NOMO-1 treated with dmso at 0.1 percent for 144 hours (cell line): ENCODE results near the gene GDF2.

Experiments used
- DNase-seq: peaks from one replicate; lab custom pipeline; 2025; ENCODE audit not compliant: unreplicated experiment; lab: John Stamatoyannopoulos, UW

The GDF2 gene

GRCh38 chr10:47322300-47323061, at the start of gene GDF2:
Gene GDF2 (plus strand): TSS chr10:47322454. CDS start chr10:47322669, 215 bp downstream.
- no peak for DNase-seq

GRCh38 chr10:47276071-47276470, 46.2 kb upstream of the GDF2 start:
- DNase-seq: no peak

- DNase-seq: no peak
These were observed 45.5 kb upstream of the GDF2 start for GRCh38 chr10:47276576-47277351.

GRCh38 chr10:47277352-47278151, 44.7 kb upstream of the GDF2 start:
- no peak for DNase-seq

GRCh38 chr10:47278152-47278473, 44.1 kb upstream of the GDF2 start:
- DNase-seq: no peak

GRCh38 chr10:47278720-47279119, 43.5 kb upstream of the GDF2 start:
- DNase-seq: no peak

- DNase-seq: no peak
These were observed 43.0 kb upstream of the GDF2 start for GRCh38 chr10:47279276-47279675.

- no peak for DNase-seq
These were observed 40.1 kb upstream of the GDF2 start for GRCh38 chr10:47282005-47282656.

GRCh38 chr10:47282657-47283018, 39.6 kb upstream of the GDF2 start:
- DNase-seq: no peak

GRCh38 chr10:47283101-47283630, 39.1 kb upstream of the GDF2 start:
- DNase-seq: no peak

GRCh38 chr10:47283848-47284247, 38.4 kb upstream of the GDF2 start:
- no peak for DNase-seq

GRCh38 chr10:47285381-47286115, 36.7 kb upstream of the GDF2 start:
- DNase-seq: no peak

- no peak for DNase-seq
These were observed 36.1 kb upstream of the GDF2 start for GRCh38 chr10:47286116-47286505.

GRCh38 chr10:47286591-47287315, 35.5 kb upstream of the GDF2 start:
- DNase-seq: no peak

- no peak for DNase-seq
These were observed 34.9 kb upstream of the GDF2 start for GRCh38 chr10:47287365-47287802.

- DNase-seq: no peak
These were observed 34.4 kb upstream of the GDF2 start for GRCh38 chr10:47287805-47288204.

- DNase-seq: no peak
These were observed 34.0 kb upstream of the GDF2 start for GRCh38 chr10:47288236-47288635.

GRCh38 chr10:47288916-47289495, 33.2 kb upstream of the GDF2 start:
- DNase-seq: no peak

GRCh38 chr10:47289921-47290320, 32.3 kb upstream of the GDF2 start:
- DNase-seq: no peak
